Measurements from ENCODE around the gene GPATCH8.

DNA sequence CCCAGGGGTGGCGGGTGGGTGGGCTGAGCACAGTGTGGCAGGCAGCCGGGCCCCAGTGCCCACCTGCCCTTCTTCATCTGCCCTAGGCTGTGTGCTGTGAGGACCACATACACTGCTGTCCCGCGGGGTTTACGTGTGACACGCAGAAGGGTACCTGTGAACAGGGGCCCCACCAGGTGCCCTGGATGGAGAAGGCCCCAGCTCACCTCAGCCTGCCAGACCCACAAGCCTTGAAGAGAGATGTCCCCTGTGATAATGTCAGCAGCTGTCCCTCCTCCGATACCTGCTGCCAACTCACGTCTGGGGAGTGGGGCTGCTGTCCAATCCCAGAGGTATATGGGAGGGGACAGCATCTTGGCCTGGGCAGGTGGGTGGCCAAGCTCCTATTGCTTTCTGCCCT, 151.7 kb downstream of the GPATCH8 start:
- no peak for TF ChIP-seq TAF1 (IDR thresholded peaks at IDR 0.05; ENCODE audit: borderline replicate concordance, low read depth, low read length)
- no peak for TF ChIP-seq POLR2A (IDR thresholded peaks at IDR 0.05; ENCODE audit: low read depth, low read length)

Measured in GM12892 (cell line).